B cell (primary cell): Measurements from ENCODE around the gene RARS1. TPM values are rescaled to one million over a fixed set of nuclear protein-coding genes. Genes with fewer than 3 reads are reported as not detected.

Source experiments
- ATAC-seq: fragments of 200-7000 bp; cut with Tn5 transposase; one replicate; pipeline ENCODE4 v1.10.0; 2021; ENCODE audit warnings: low read depth, mild to moderate bottlenecking, moderate number of reproducible peaks, moderate library complexity
- CTCF ChIA-PET: fragments of 350-600 bp; sonication (Branson Sonifier 250); formaldehyde crosslinking; loops from one replicate; lab custom pipeline; 2021; ENCODE audit warnings: antibody characterized with exemption, inconsistent platforms; lab: Charles Lee
- POLR2A ChIA-PET: fragments of 350-600 bp; sonication (Branson Sonifier 250); formaldehyde crosslinking; loops from one replicate; lab custom pipeline; 2021; ENCODE audit warnings: antibody characterized with exemption; lab: Charles Lee
- DNase-seq: peaks from one replicate; pipeline ENCODE4 v3.0.0; 2013
- H2AFZ ChIP-seq: 2 replicates; pipeline ENCODE4 v1.6.1; 2012; ENCODE audit warnings: mild to moderate bottlenecking, low read depth, low read length; ENCODE audit not compliant: insufficient read depth, poor library complexity, severe bottlenecking
- H3K27ac ChIP-seq, 2 donors: 1 replicate in 1 of 2; 2 replicates in 1 of 2; pipeline ENCODE4 v1.5.1; 2012 to 2013; ENCODE audit warnings: low read length in 2 of 2, mild to moderate bottlenecking in 2 of 2, moderate library complexity in 1 of 2
- H3K27me3 ChIP-seq, 4 experiments: fragments of 200-600 bp in 1 of 4; sonication (generic) in 1 of 4; replicated peaks in 1 of 4; 1 replicate in 2 of 4; 2 replicates in 2 of 4; pipeline versions ENCODE4 v1.6.1 to v1.7.0; 2013 to 2016; ENCODE audit warnings: low read length in 3 of 4, mild to moderate bottlenecking in 2 of 4, mixed read lengths in 1 of 4, moderate library complexity in 1 of 4; ENCODE audit not compliant: insufficient read depth in 4 of 4, control insufficient read depth in 3 of 4; ENCODE audit errors: control extremely low read depth in 1 of 4
- H3K36me3 ChIP-seq, 2 experiments: replicated peaks in 1 of 2; 1 replicate in 1 of 2; 2 replicates in 1 of 2; pipeline versions ENCODE4 v1.6.1 to v1.7.1; 2013; ENCODE audit warnings: low read length in 1 of 2; ENCODE audit not compliant: insufficient read depth in 2 of 2, control insufficient read depth in 1 of 2; ENCODE audit errors: control extremely low read depth in 1 of 2, extremely low read depth in 1 of 2
- H3K4me1 ChIP-seq, 2 donors: fragments of 200-600 bp in 1 of 2; sonication (generic) in 1 of 2; 1 replicate in 1 of 2; 2 replicates in 1 of 2; pipeline versions ENCODE4 v1.5.1 to v1.6.1; 2013 to 2017; ENCODE audit warnings: low read length in 2 of 2; ENCODE audit not compliant: control insufficient read depth in 2 of 2, insufficient read depth in 2 of 2
- H3K4me2 ChIP-seq: replicated peaks from 2 replicates; pipeline ENCODE3; 2012; ENCODE audit warnings: mild to moderate bottlenecking, low read depth, low read length; ENCODE audit not compliant: poor library complexity, severe bottlenecking
- H3K4me3 ChIP-seq, 5 experiments: fragments of 200-600 bp in 1 of 5; sonication (generic) in 1 of 5; 1 replicate in 3 of 5; 2 replicates in 2 of 5; pipeline versions ENCODE4 v1.5.1 to v1.7.0; 2011 to 2016; ENCODE audit warnings: low read length in 4 of 5, mild to moderate bottlenecking in 4 of 5, low read depth in 2 of 5, control low read depth in 1 of 5, moderate library complexity in 1 of 5; ENCODE audit not compliant: insufficient read depth in 1 of 5; ENCODE audit errors: control extremely low read depth in 1 of 5, extremely low read depth in 1 of 5
- H3K79me2 ChIP-seq: fragments of 200-600 bp; sonication (generic); one replicate; pipeline ENCODE4 v1.6.0; 2016; ENCODE audit warnings: low read length; ENCODE audit not compliant: control insufficient read depth, insufficient read depth
- H3K9ac ChIP-seq: fragments of 200-600 bp; sonication (generic); 2 replicates; pipeline ENCODE4 v1.6.1; 2017; ENCODE audit warnings: mild to moderate bottlenecking, low read length, moderate library complexity
- H3K9me3 ChIP-seq, 3 donors: one replicate each; pipeline versions ENCODE4 v1.6.1 to v1.7.1; 2013; ENCODE audit warnings: low read length in 2 of 3; ENCODE audit not compliant: control insufficient read depth in 2 of 3, insufficient read depth in 1 of 3; ENCODE audit errors: control extremely low read depth in 1 of 3
- H4K20me1 ChIP-seq: 2 replicates; pipeline ENCODE4 v1.6.0; 2012; ENCODE audit warnings: mild to moderate bottlenecking, low read length; ENCODE audit not compliant: insufficient read depth, control insufficient read depth, poor library complexity, severe bottlenecking
- H3K27ac Mint-ChIP-seq: one replicate; pipeline ENCODE4 v1.8.0; 2021; ENCODE audit warnings: mixed read lengths
- H3K27me3 Mint-ChIP-seq: one replicate; pipeline ENCODE4 v1.8.0; 2021; ENCODE audit warnings: mixed read lengths
- H3K4me1 Mint-ChIP-seq: one replicate; pipeline ENCODE4 v1.8.0; 2021; ENCODE audit warnings: mixed read lengths
- H3K4me3 Mint-ChIP-seq: one replicate; pipeline ENCODE4 v1.8.0; 2021; ENCODE audit warnings: mixed read lengths
- H3K9me3 Mint-ChIP-seq: one replicate; pipeline ENCODE4 v1.8.0; 2022; ENCODE audit warnings: mixed read lengths; ENCODE audit not compliant: insufficient read depth
- EZH2 ChIP-seq: IDR thresholded peaks from 2 replicates; pipeline ENCODE4 v1.6.1; 2012; ENCODE audit warnings: borderline replicate concordance, low read depth, mild to moderate bottlenecking, moderate library complexity, low read length; ENCODE audit not compliant: insufficient read depth, poor library complexity, severe bottlenecking
- WGBS: methylation state at CpG from one replicate; pipeline ENCODE4 v1.1.5; 2013; ENCODE audit warnings: missing lambda C conversion rate; ENCODE audit not compliant: insufficient coverage; 5-methylcytosine and 5-hydroxymethylcytosine counted together
- intact Hi-C: fragments of 100-400 bp; cut with micrococcal nuclease; formaldehyde crosslinking; loops from one replicate; pipeline ENCODE4 v1.10.0; 2022
- polyA plus RNA-seq: library from polyadenylated mRNA; depleted of rRNA; stranded (reverse); fragments of >200 nt; gene quantifications from 2 replicates; pipeline ENCODE4 v1.2.3, GENCODE V29; 2012
- total RNA-seq, 2 donors: library from RNA; stranded (reverse); fragments of 120-200 nt in 1 of 2; gene quantifications; 1 replicate in 1 of 2; 2 replicates in 1 of 2; pipeline versions ENCODE4 v1.2.3 to v1.2.4, GENCODE V29; 2013 to 2022
- TF ChIP-seq, protein P1 (sequence below): fragments of 200-600 bp; IDR thresholded peaks from one replicate; pipeline ENCODE4 v1.8.0; 2022; ENCODE audit warnings: antibody characterized with exemption, mild to moderate bottlenecking

RARS1 gene
- total and polyA plus RNA-seq, 2 donors (not counting 1 experiment from before 2014, with no cell fraction given): 12.9 to 69.4 TPM

- Histone ChIP-seq H3K36me3 (no peaks in the 10 kb centered on the region), H3K9me3 (peaks cover 0 to 13% (median 0%) of the 10 kb centered on the region in 3 donors), H3K4me1 (no peaks in the 10 kb centered on the region), H3K79me2 (no peaks in the 10 kb centered on the region), H3K4me2 (no peak overlapping the region), H3K9ac (no peak overlapping the region), H3K4me3 (no peak overlapping the region), H2AFZ (no peak overlapping the region), H4K20me1 (no peaks in the 10 kb centered on the region), H3K27ac (no peak overlapping the region), H3K27me3 (peaks cover 0 to 6% (median 3%) of the 10 kb centered on the region in 4 experiments)
- Mint-ChIP-seq H3K27ac (no peak overlapping the region), H3K27me3 (peaks cover 13% of the 10 kb centered on the region), H3K4me3 (no peak overlapping the region), H3K4me1 (no peaks in the 10 kb centered on the region), H3K9me3 (no peaks in the 10 kb centered on the region)
- no peak for DNase-seq
- 80% methylated on average over 2 of the region's 2 CpGs for WGBS
- intact Hi-C loops: no loop called here
- no peak for ATAC-seq
- ChIA-PET CTCF (no interaction called here), POLR2A (no interaction called here)
- TF ChIP-seq EZH2: no peak
- TF ChIP-seq, protein P1, sequence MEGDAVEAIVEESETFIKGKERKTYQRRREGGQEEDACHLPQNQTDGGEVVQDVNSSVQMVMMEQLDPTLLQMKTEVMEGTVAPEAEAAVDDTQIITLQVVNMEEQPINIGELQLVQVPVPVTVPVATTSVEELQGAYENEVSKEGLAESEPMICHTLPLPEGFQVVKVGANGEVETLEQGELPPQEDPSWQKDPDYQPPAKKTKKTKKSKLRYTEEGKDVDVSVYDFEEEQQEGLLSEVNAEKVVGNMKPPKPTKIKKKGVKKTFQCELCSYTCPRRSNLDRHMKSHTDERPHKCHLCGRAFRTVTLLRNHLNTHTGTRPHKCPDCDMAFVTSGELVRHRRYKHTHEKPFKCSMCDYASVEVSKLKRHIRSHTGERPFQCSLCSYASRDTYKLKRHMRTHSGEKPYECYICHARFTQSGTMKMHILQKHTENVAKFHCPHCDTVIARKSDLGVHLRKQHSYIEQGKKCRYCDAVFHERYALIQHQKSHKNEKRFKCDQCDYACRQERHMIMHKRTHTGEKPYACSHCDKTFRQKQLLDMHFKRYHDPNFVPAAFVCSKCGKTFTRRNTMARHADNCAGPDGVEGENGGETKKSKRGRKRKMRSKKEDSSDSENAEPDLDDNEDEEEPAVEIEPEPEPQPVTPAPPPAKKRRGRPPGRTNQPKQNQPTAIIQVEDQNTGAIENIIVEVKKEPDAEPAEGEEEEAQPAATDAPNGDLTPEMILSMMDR: no peak
Observed at GRCh38 chr5:168537176-168537575, 50.9 kb downstream of the RARS1 start.

GRCh38 chr5:168549554-168549953, 63.3 kb downstream of the RARS1 start:
- intact Hi-C loops: no loop called here
- DNase-seq (no peak), ATAC-seq (no peak)
- Mint-ChIP-seq H3K27me3 (no peaks in the 10 kb centered on the region), H3K9me3 (peaks cover 3% of the 10 kb centered on the region), H3K4me3 (no peak overlapping the region), H3K4me1 (no peaks in the 10 kb centered on the region), H3K27ac (no peak overlapping the region)
- no peak overlapping the region for H3K4me2 ChIP-seq
- H3K9me3 ChIP-seq: no peaks in the 10 kb centered on the region
- H3K4me1 ChIP-seq: no peaks in the 10 kb centered on the region
- TF ChIP-seq EZH2: no peak
- TF ChIP-seq, protein P1: no peak
- peaks cover 8 to 20% of the 10 kb centered on the region in 2 experiments for H3K36me3 ChIP-seq
- no peaks in the 10 kb centered on the region for H3K27me3 ChIP-seq
- H3K79me2 ChIP-seq: peaks cover 4% of the 10 kb centered on the region
- ChIA-PET CTCF (no interaction called here), POLR2A (no interaction called here)
- H3K27ac ChIP-seq: no peak overlapping the region
- no peak overlapping the region for H3K4me3 ChIP-seq
- 96% methylated on average over 4 of the region's 7 CpGs for WGBS
- no peak overlapping the region for H3K9ac ChIP-seq
- H2AFZ ChIP-seq: no peak overlapping the region
- peaks cover 16% of the 10 kb centered on the region for H4K20me1 ChIP-seq
